Colonic mucosa (tissue), 4 donors: ENCODE results near the gene TIRAP. TPM values are rescaled to one million over a fixed set of nuclear protein-coding genes. Genes with fewer than 3 reads are reported as not detected.

Source experiments
- DNase-seq: peaks from one replicate; pipeline ENCODE4 v3.0.0-alpha.2; 2020
- H3K27ac ChIP-seq: fragments of 200-600 bp; one replicate; pipeline ENCODE4 v1.8.0; 2021
- H3K27me3 ChIP-seq: fragments of 200-600 bp; one replicate; pipeline ENCODE4 v1.8.0; 2021
- H3K36me3 ChIP-seq: fragments of 200-600 bp; one replicate; pipeline ENCODE4 v1.8.0; 2021
- H3K4me1 ChIP-seq: fragments of 200-600 bp; one replicate; pipeline ENCODE4 v1.8.0; 2021; ENCODE audit warnings: mild to moderate bottlenecking
- H3K4me3 ChIP-seq: fragments of 200-600 bp; one replicate; pipeline ENCODE4 v1.8.0; 2021
- H3K9ac ChIP-seq, 2 donors: one replicate each; pipeline ENCODE4 v1.7.0; 2013; ENCODE audit warnings: control low read depth in 2 of 2, low read depth in 2 of 2, low read length in 2 of 2
- H3K9me3 ChIP-seq: fragments of 200-600 bp; one replicate; pipeline ENCODE4 v1.8.0; 2021
- CTCF ChIP-seq: fragments of 200-600 bp; IDR thresholded peaks from one replicate; pipeline ENCODE4 v1.8.0; 2022; ENCODE audit warnings: antibody characterized with exemption, mild to moderate bottlenecking
- intact Hi-C: fragments of 100-400 bp; cut with DNase I; formaldehyde crosslinking; loops from one replicate; pipeline ENCODE4 v1.14.1; 2022
- total RNA-seq, 2 donors: library from RNA; stranded (reverse); fragmentation: NEBNext Ultra II Directional in 1 of 2; extraction: Animal tissue kit (Norgen Biotek cat#: 25700) in 1 of 2; gene quantifications; one replicate each; pipeline ENCODE4 v1.2.1, GENCODE V29; 2021
- donor health status: healthy.
- donor health status: DM: no; HTN: no; CAD: no.
- donor health status: DM: no; HTN: no; CAD: no.

Gene TIRAP
- total RNA-seq, 2 donors from 2014 or later, result 16.4 to 17.8 TPM

- H3K27ac ChIP-seq, result no peak overlapping the region
- H3K9ac ChIP-seq, result no peak overlapping the region
- no peaks in the 10 kb centered on the region for H3K9me3 ChIP-seq
- H3K4me1 ChIP-seq, result no peaks in the 10 kb centered on the region
- no peaks in the 10 kb centered on the region for H3K27me3 ChIP-seq
- H3K36me3 ChIP-seq, result no peaks in the 10 kb centered on the region
- intact Hi-C loops, result no loop called here
- TF ChIP-seq CTCF, result no peak
- H3K4me3 ChIP-seq, result no peak overlapping the region
- DNase-seq, result no peak
These were observed 44.5 kb downstream of the TIRAP start for GRCh38 chr11:126327281-126328000.

- Histone ChIP-seq H3K9ac (no peak overlapping the region), H3K4me1 (no peaks in the 10 kb centered on the region), H3K4me3 (no peak overlapping the region), H3K9me3 (no peaks in the 10 kb centered on the region), H3K36me3 (no peaks in the 10 kb centered on the region), H3K27me3 (no peaks in the 10 kb centered on the region), H3K27ac (no peak overlapping the region)
- no peak for DNase-seq
- intact Hi-C loops, result no loop called here
- TF ChIP-seq CTCF, result no peak
These were observed 45.1 kb downstream of the TIRAP start for GRCh38 chr11:126328001-126328390.

- H3K9me3 ChIP-seq, result no peaks in the 10 kb centered on the region
- no peaks in the 10 kb centered on the region for H3K4me1 ChIP-seq
- H3K27ac ChIP-seq, result no peak overlapping the region
- H3K4me3 ChIP-seq, result no peak overlapping the region
- intact Hi-C loops, result no loop called here
- H3K9ac ChIP-seq, result no peak overlapping the region
- H3K36me3 ChIP-seq, result no peaks in the 10 kb centered on the region
- no peak for TF ChIP-seq CTCF
- DNase-seq, result no peak
- H3K27me3 ChIP-seq, result no peaks in the 10 kb centered on the region
These were observed 45.6 kb downstream of the TIRAP start for GRCh38 chr11:126328444-126328843.

- Histone ChIP-seq H3K9ac (no peak overlapping the region), H3K4me1 (no peaks in the 10 kb centered on the region), H3K27me3 (no peaks in the 10 kb centered on the region), H3K4me3 (no peak overlapping the region), H3K36me3 (no peaks in the 10 kb centered on the region), H3K27ac (no peak overlapping the region), H3K9me3 (no peaks in the 10 kb centered on the region)
- intact Hi-C loops, result no loop called here
- no peak for TF ChIP-seq CTCF
- DNase-seq, result no peak
These were observed 46.2 kb downstream of the TIRAP start for GRCh38 chr11:126328938-126329643.

GRCh38 chr11:126329644-126330211 lies 46.8 kb downstream of the TIRAP start:
- intact Hi-C loops, result no loop called here
- no peak overlapping the region for H3K4me3 ChIP-seq
- TF ChIP-seq CTCF, result no peak
- no peaks in the 10 kb centered on the region for H3K36me3 ChIP-seq
- H3K4me1 ChIP-seq, result no peaks in the 10 kb centered on the region
- H3K9me3 ChIP-seq, result no peaks in the 10 kb centered on the region
- H3K9ac ChIP-seq, result no peak overlapping the region
- no peak for DNase-seq
- H3K27me3 ChIP-seq, result no peaks in the 10 kb centered on the region
- H3K27ac ChIP-seq, result no peak overlapping the region
